ENCODE data around the gene SDR42E1.
"Not testable (repeated sequence)": the region's sequence is repeated elsewhere in the genome, so short reads cannot be mapped to it uniquely, and the experiment has no call there.

The SDR42E1 gene

DNA sequence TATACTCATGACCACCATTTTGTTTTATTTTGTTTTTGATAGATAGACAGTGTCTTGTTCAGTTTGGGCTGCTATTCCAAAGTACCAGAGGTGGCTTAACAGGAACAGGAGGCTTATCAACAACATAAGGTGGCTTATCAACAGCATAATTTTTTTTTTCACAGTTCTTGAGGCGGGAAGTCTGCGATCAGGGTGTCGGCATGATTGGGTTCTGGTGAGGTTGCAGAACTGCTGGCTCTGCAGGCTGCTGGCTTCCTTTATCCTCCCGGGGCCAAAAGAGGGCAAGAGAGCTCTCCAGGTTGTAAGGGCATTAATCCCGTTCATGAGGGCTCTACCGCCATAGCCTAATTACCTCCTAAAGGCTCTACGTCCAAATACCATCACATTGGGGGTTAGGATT is 11.9 kb upstream of the SDR42E1 start:
- H3K4me1 Mint-ChIP-seq = no peaks in the 10 kb centered on the region
- H3K27me3 Mint-ChIP-seq = peaks cover 20% of the 10 kb centered on the region
- H3K9me3 Mint-ChIP-seq = no peaks in the 10 kb centered on the region
- no peak overlapping the region for H3K27ac Mint-ChIP-seq
- no peaks in the 10 kb centered on the region for H3K36me3 Mint-ChIP-seq
- no peak overlapping the region for H3K4me3 Mint-ChIP-seq

DNA sequence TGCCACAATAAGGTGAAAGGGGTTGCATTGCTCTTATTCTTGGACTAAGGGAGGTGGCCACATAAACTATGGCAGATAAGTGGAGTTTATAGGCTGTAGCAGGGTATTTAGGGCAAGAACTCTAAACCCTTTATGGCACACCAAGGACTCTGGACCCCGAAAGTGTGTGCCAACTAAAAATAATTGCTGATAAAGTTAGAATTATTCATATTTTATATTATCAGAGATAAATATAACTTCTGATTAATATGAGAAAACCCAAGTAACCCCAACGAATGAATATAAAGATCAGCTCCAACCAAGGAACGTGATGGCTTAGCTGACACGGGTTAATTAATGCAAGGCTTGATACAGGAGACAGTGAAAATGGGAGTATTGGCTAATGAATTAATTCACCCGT is 8.8 kb upstream of the SDR42E1 start:
- no peaks in the 10 kb centered on the region for H3K4me1 Mint-ChIP-seq
- H3K36me3 Mint-ChIP-seq = no peaks in the 10 kb centered on the region
- H3K4me3 Mint-ChIP-seq = no peak overlapping the region
- peaks cover 18% of the 10 kb centered on the region for H3K27me3 Mint-ChIP-seq
- H3K9me3 Mint-ChIP-seq = peaks cover 2% of the 10 kb centered on the region
- no peak overlapping the region for H3K27ac Mint-ChIP-seq

DNA sequence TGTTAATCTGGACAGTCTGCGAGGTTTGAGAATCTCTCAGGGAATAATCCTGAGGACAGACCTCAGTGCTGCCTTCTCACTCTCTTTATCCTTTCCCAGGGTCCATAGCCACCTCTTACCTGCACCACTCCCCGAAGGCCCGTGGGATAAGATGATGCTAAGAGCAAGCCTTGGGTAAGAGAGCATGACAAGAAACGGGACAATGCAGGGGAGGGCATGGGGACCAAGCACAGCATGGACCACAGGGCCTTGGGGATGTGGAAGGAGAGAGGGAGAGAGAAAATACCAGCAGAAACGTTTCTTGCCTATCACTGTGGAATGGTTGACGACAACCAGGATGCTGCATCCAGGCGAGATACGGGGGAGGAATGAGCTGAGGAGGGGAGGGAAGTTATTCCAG is 8.3 kb upstream of the SDR42E1 start:
- H3K36me3 Mint-ChIP-seq = no peaks in the 10 kb centered on the region
- H3K4me1 Mint-ChIP-seq = no peaks in the 10 kb centered on the region
- no peak overlapping the region for H3K4me3 Mint-ChIP-seq
- H3K27ac Mint-ChIP-seq = no peak overlapping the region
- peaks cover 4% of the 10 kb centered on the region for H3K9me3 Mint-ChIP-seq
- H3K27me3 Mint-ChIP-seq = peaks cover 18% of the 10 kb centered on the region

DNA sequence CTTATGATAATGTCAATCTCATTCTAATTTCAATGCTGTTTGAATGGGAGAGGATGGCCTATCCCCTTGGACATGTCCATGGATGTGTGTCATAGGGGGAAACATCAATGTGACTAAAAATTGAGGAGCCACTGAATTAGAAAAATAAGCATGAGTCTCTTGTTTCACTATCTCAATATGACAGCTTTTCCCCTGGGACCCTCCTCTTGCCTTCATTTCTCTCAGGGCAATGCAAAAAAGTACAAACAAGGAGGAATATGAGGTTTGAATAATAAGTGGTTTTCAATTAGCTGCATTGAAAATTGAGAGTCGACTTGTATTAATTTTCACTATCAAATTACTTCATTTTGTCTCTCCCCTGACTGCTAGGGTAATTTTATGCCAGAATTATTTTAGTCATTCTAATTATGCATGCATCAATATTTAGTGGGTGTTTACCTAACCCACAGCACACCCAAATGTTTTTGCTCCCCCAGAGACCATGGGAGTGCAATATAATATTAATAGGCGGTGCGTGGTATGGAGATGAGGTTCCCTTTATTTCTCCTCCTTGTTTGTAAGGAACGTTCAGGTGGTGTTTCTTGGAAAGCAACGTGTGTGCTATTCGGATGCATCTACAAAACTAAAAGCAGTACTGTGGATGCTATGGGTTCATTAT is 6.8 kb upstream of the SDR42E1 start:
- H3K9me3 Mint-ChIP-seq = peaks cover 4% of the 10 kb centered on the region
- H3K27ac Mint-ChIP-seq = no peak overlapping the region
- H3K4me3 Mint-ChIP-seq = no peak overlapping the region
- H3K27me3 Mint-ChIP-seq = peaks cover 11% of the 10 kb centered on the region
- no peaks in the 10 kb centered on the region for H3K36me3 Mint-ChIP-seq
- no peaks in the 10 kb centered on the region for H3K4me1 Mint-ChIP-seq

DNA sequence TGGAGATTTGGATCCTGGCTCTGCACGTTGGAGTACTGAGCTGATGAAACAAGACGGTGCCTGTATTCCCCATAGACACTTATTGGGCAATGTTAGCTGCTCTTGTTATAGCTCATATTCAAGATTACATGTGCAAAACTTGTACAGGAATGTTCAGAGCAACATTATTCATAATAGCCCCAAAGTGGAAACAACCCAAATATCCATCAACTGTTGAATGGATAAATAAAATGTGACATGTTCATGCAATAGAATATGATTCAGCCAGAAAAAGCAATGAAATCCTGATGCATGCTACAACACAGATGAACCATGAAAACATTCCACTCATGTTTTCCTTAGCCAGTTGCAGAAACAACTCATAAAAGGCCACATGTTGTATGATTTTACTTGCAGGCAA is 5.7 kb upstream of the SDR42E1 start:
- Mint-ChIP-seq H3K27me3 (peaks cover 20% of the 10 kb centered on the region), H3K36me3 (no peaks in the 10 kb centered on the region), H3K4me3 (no peak overlapping the region), H3K9me3 (peaks cover 7% of the 10 kb centered on the region), H3K27ac (no peak overlapping the region), H3K4me1 (peaks cover 4% of the 10 kb centered on the region)

- H3K36me3 Mint-ChIP-seq = no peaks in the 10 kb centered on the region
- H3K27me3 Mint-ChIP-seq = peaks cover 25% of the 10 kb centered on the region
- H3K27ac Mint-ChIP-seq = no peak overlapping the region
- H3K4me3 Mint-ChIP-seq = no peak overlapping the region
- peaks cover 13% of the 10 kb centered on the region for H3K9me3 Mint-ChIP-seq
- peaks cover 10% of the 10 kb centered on the region for H3K4me1 Mint-ChIP-seq
These were observed 5.0 kb upstream of the SDR42E1 start for GRCh38 chr16:82016263-82016662.

GRCh38 chr16:82013139-82013538 is 1.9 kb upstream of the SDR42E1 start:
- peaks cover 5% of the 10 kb centered on the region for H3K36me3 Mint-ChIP-seq
- H3K4me3 Mint-ChIP-seq = no peak overlapping the region
- H3K27ac Mint-ChIP-seq = no peak overlapping the region
- peaks cover 18% of the 10 kb centered on the region for H3K4me1 Mint-ChIP-seq
- peaks cover 18% of the 10 kb centered on the region for H3K27me3 Mint-ChIP-seq
- H3K9me3 Mint-ChIP-seq = peaks cover 13% of the 10 kb centered on the region

DNA sequence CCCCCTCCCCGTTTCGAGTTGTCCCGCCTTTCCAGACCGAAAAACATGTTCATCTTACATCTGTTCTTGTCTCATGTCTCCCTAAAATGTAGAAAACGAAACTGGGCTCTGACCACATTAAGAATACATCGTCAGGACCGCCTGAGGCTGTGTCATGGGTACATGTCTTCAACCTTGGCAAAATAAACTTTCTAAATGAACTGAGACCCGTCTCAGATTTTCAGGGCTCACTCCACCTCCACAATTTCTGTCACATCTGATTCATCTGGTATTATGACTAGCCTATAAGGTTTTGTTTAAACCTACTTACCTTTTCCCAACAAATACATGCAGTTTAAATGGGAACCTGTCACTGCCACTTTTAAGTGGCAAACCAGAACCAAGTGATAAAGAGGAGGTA is 621 bp downstream of the SDR42E1 start:
- Mint-ChIP-seq H3K27ac (peak overlapping the region; percentile 41), H3K36me3 (peaks cover 5% of the 10 kb centered on the region), H3K4me3 (peak overlapping the region; percentile 89), H3K27me3 (peaks cover 15% of the 10 kb centered on the region), H3K9me3 (peaks cover 13% of the 10 kb centered on the region), H3K4me1 (peaks cover 18% of the 10 kb centered on the region)

- not testable (repeated sequence) for H3K36me3 Mint-ChIP-seq
These were observed 1.5 kb downstream of the SDR42E1 start for GRCh38 chr16:82009789-82010188.

DNA sequence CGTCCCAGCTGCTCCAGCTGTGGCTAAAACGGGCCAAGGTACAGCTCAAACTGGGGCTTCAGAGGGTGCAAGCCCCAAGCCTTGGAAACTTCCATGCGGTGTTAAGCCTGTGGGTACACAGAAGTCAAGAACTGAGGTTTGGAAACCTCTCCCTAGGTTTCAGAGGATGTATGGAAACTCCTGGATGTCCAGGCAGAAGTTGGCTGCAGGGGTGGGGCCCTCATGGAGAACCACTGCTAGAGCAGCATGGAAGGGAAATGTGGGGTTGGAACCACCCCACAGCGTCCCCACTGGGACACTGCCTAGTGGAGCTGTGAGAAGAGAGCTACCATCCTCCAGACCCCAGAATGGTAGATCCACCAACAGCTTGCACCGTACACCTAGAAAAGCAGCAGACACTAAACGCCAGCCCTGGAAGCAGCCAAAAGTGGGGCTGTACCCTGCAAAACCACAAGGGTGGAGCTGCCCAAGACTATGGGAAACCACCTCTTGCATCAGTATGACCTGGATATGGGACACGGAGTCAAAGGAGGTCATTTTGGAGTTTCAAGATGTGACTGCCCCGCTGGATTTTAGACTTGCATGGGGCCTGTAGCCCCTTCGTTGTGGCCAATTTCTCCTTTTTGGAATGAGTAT is 2.2 kb downstream of the SDR42E1 start:
- H3K27ac Mint-ChIP-seq = no peak overlapping the region
- peaks cover 18% of the 10 kb centered on the region for H3K4me1 Mint-ChIP-seq
- peaks cover 14% of the 10 kb centered on the region for H3K27me3 Mint-ChIP-seq
- H3K9me3 Mint-ChIP-seq = peaks cover 9% of the 10 kb centered on the region
- peaks cover 5% of the 10 kb centered on the region for H3K36me3 Mint-ChIP-seq
- no peak overlapping the region for H3K4me3 Mint-ChIP-seq

More at GRCh38 chr16:82009789-82010188, 1.5 kb downstream of the SDR42E1 start:
- peaks cover 14% of the 10 kb centered on the region for H3K27me3 Mint-ChIP-seq
- not testable (repeated sequence) for H3K9me3 Mint-ChIP-seq, H3K27ac Mint-ChIP-seq, H3K4me3 Mint-ChIP-seq
- peaks cover 18% of the 10 kb centered on the region for H3K4me1 Mint-ChIP-seq

DNA sequence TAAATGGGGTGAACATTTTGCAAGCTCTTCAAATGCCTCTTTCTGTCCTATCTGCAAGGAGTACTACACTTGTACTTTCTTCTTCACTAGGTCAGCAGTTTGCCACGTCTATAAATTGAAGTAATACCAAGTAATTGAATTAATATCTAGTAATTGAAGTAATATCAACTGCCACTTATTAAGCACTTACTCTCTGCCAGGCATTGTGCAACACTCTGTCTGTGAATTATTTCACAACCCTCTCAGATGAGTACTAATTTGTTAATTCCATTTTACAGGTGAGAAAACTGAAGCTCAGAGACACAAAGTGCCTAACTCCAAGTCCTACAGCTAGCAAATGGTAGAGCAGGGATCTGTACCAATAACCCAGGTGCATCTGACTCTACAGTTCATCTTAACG is 4.1 kb downstream of the SDR42E1 start:
- Mint-ChIP-seq H3K27ac (no peak overlapping the region), H3K9me3 (peaks cover 8% of the 10 kb centered on the region), H3K36me3 (peaks cover 5% of the 10 kb centered on the region), H3K4me1 (peaks cover 17% of the 10 kb centered on the region), H3K4me3 (no peak overlapping the region), H3K27me3 (peaks cover 8% of the 10 kb centered on the region)

DNA sequence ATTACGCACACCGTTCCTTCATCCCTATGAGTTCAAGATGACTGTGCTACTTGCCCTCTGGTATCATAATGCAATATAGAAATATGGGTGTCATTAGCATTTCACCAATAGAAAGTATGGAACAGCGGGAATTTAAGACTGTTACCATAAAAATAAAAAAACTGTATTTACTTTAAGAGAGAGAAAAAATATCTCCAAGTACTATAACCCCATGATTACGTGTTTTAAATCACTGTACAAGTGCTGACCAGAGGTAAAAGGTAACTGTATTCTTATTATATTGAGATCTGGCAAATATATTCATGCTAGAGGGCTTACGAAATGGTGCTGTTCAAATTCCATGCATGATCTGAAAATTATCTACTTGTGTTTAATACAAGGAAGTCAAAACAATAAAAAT is 5.2 kb downstream of the SDR42E1 start:
- H3K27me3 Mint-ChIP-seq = no peaks in the 10 kb centered on the region
- peaks cover 7% of the 10 kb centered on the region for H3K36me3 Mint-ChIP-seq
- H3K9me3 Mint-ChIP-seq = no peaks in the 10 kb centered on the region
- no peak overlapping the region for H3K27ac Mint-ChIP-seq
- H3K4me1 Mint-ChIP-seq = peaks cover 8% of the 10 kb centered on the region
- H3K4me3 Mint-ChIP-seq = no peak overlapping the region

GRCh38 chr16:82005027-82005830 is 6.0 kb downstream of the SDR42E1 start:
- Mint-ChIP-seq H3K36me3 (peaks cover 4% of the 10 kb centered on the region), H3K27me3 (no peaks in the 10 kb centered on the region), H3K4me3 (no peak overlapping the region), H3K4me1 (peaks cover under 1% of the 10 kb centered on the region), H3K9me3 (no peaks in the 10 kb centered on the region), H3K27ac (peak overlapping the region; percentile 77)

- no peak overlapping the region for H3K27ac Mint-ChIP-seq
- no peaks in the 10 kb centered on the region for H3K27me3 Mint-ChIP-seq
- H3K9me3 Mint-ChIP-seq = no peaks in the 10 kb centered on the region
- H3K4me3 Mint-ChIP-seq = no peak overlapping the region
- no peaks in the 10 kb centered on the region for H3K4me1 Mint-ChIP-seq
- peaks cover 4% of the 10 kb centered on the region for H3K36me3 Mint-ChIP-seq
These were observed 6.7 kb downstream of the SDR42E1 start for GRCh38 chr16:82004601-82005000.

DNA sequence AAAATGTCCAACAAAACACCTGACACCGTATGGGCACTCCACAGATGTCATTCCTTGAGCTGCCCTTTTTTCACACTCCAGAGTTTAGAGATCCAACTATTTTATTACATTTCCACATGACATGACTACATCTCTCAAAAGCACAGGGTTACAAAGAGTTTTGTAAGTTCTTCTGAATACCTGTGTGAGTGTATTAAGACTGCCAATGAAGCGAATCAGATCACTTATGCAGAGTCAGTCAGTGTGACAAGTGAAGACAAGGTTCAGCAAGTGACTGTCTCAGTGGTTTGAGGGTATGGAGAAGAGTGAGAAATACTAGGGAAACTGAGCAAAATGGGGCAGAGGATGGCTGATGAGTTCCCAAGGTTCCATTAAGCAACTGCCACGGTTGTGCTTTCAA is 8.4 kb downstream of the SDR42E1 start:
- H3K4me1 Mint-ChIP-seq = no peaks in the 10 kb centered on the region
- H3K9me3 Mint-ChIP-seq = no peaks in the 10 kb centered on the region
- H3K27me3 Mint-ChIP-seq = no peaks in the 10 kb centered on the region
- no peak overlapping the region for H3K4me3 Mint-ChIP-seq
- H3K27ac Mint-ChIP-seq = no peak overlapping the region
- H3K36me3 Mint-ChIP-seq = peaks cover 6% of the 10 kb centered on the region

DNA sequence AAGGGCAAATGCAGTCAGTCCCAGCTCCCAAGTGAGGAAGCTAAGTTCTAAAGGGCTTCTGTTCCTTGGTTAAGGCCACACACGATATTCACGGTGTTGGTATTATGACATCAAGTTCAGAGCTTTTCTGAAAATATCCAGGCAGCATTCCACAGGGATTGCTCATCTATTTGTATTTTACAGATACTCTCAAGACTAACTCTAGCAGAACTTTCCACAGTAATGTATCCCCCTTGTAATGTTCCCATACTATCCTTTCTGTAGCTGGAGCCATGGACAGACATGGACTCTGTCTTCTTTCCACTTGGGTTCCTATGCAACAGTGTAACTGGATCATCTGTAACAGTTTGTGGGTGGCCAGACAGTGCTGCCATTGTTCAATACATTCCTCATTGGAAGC is 13.5 kb downstream of the SDR42E1 start:
- H3K4me1 Mint-ChIP-seq = no peaks in the 10 kb centered on the region
- H3K36me3 Mint-ChIP-seq = peaks cover 6% of the 10 kb centered on the region
- H3K9me3 Mint-ChIP-seq = no peaks in the 10 kb centered on the region
- no peak overlapping the region for H3K27ac Mint-ChIP-seq
- no peaks in the 10 kb centered on the region for H3K27me3 Mint-ChIP-seq
- H3K4me3 Mint-ChIP-seq = no peak overlapping the region
